Ectodermal cell (in vitro differentiated cells): ENCODE data around the gene ANKRD30A.
"Not testable (repeated sequence)": the region's sequence is repeated elsewhere in the genome, so short reads cannot be mapped to it uniquely, and the experiment has no call there.

Source experiments
- H3K27ac ChIP-seq: 2 replicates; pipeline ENCODE4 v1.7.0; 2013; ENCODE audit warnings: mild to moderate bottlenecking, low read depth, low read length; ENCODE audit not compliant: insufficient read depth, poor library complexity, severe bottlenecking
- H3K27me3 ChIP-seq: 2 replicates; pipeline ENCODE4 v1.7.0; 2013; ENCODE audit warnings: mild to moderate bottlenecking, low read length; ENCODE audit not compliant: insufficient read depth, control insufficient read depth, poor library complexity, severe bottlenecking
- H3K36me3 ChIP-seq: one replicate; pipeline ENCODE4 v1.7.0; 2013; ENCODE audit warnings: low read length; ENCODE audit not compliant: control insufficient read depth, insufficient read depth
- H3K4me1 ChIP-seq: one replicate; pipeline ENCODE4 v1.7.0; 2013; ENCODE audit warnings: low read length; ENCODE audit not compliant: control insufficient read depth, insufficient read depth
- H3K4me3 ChIP-seq: 2 replicates; pipeline ENCODE4 v1.7.0; 2013; ENCODE audit warnings: low read depth, low read length, control low read depth; ENCODE audit not compliant: insufficient read depth
- H3K9me3 ChIP-seq: 2 replicates; pipeline ENCODE4 v1.7.0; 2013; ENCODE audit warnings: mild to moderate bottlenecking, low read length, moderate library complexity; ENCODE audit not compliant: control insufficient read depth
- WGBS, 2 experiments: methylation state at CpG; one replicate each; pipeline ENCODE4 v1.1.7; 2013; ENCODE audit warnings: missing lambda C conversion rate in 2 of 2; 5-methylcytosine and 5-hydroxymethylcytosine counted together

Gene ANKRD30A

GRCh38 chr10:37314862-37315261 is 189.5 kb downstream of the ANKRD30A start:
- Histone ChIP-seq H3K27ac (no peak overlapping the region), H3K9me3 (peaks cover 5% of the 10 kb centered on the region), H3K4me1 (no peaks in the 10 kb centered on the region), H3K27me3 (no peaks in the 10 kb centered on the region), H3K36me3 (no peaks in the 10 kb centered on the region), H3K4me3 (no peak overlapping the region)
- WGBS, 2 experiments = 22% methylated on average over 1 of the region's 1 CpG; no CpG with 5 or more reads in 1 of the 2 experiments

DNA sequence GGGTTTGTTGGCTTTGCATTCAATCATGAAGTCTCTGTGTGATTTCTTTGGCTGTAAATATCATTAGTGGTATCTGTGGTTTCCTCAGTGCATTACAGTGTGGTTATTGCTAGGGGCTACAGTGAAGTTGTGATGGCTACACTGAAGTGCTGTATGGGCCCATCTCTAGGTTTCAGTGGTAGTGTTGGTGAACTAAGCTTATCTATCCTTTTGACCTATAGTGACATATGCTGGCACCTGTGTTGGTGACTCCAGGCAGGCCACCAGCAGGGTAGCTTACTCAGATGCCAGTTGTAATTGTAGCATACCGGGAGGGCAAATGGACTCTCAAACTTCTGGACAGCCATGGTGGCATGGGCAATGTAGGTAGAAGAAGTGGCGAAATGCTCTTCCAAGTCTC is 219.0 kb downstream of the ANKRD30A start:
- WGBS, 2 experiments = 85 to 89% methylated on average over 2 of the region's 2 CpGs
- Histone ChIP-seq H3K27ac (no peak overlapping the region), H3K27me3 (no peaks in the 10 kb centered on the region), H3K9me3 (peaks cover 7% of the 10 kb centered on the region), H3K36me3 (no peaks in the 10 kb centered on the region), H3K4me1 (no peaks in the 10 kb centered on the region), H3K4me3 (no peak overlapping the region)

DNA sequence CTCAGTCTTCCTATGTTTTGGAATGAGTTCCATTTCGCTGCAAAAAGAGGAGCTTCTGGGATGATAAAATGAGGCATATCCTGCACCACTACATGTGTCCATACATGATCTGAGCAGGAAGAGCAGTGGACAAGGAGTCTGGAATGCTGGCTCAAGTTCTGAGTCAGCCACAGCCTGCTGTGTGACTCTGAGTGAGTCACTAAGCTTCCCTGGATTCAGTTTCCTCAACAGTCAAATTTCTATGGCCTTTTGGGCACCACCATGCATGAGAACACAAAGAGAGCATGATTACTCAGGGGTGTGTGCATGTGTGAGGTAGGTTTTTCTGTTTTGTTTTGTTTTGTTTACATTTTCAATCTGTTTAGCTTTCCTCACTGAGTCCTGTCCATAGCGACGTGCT is 254.6 kb downstream of the ANKRD30A start:
- Histone ChIP-seq H3K27ac (no peak overlapping the region), H3K9me3 (no peaks in the 10 kb centered on the region), H3K4me1 (no peaks in the 10 kb centered on the region), H3K4me3 (no peak overlapping the region), H3K36me3 (no peaks in the 10 kb centered on the region), H3K27me3 (no peaks in the 10 kb centered on the region)
- 55 to 64% methylated on average over 3 of the region's 3 CpGs for WGBS, 2 experiments

DNA sequence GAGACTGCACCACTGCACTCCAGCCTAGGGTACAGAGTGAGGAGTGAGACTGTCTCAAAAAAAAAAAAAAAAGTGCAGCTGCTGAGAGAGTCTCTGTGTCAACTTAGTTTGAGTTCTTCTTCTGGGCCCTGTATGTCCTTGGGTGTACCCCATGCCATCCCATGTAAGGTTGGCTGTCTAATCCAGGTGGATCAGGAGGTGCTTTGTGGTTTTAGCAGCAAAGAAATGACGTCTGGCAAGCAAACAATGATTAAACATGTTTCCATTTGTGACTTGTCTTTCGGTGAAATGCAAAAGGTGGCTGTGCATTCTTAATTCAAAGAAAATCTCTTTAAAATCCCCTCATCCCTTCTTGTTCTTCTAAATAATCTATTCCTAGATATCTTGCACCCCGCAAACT is 255.9 kb downstream of the ANKRD30A start:
- H3K4me1 ChIP-seq = no peaks in the 10 kb centered on the region
- no peak overlapping the region for H3K27ac ChIP-seq
- no peaks in the 10 kb centered on the region for H3K27me3 ChIP-seq
- WGBS, 2 experiments = 63 to 70% methylated on average over 3 of the region's 3 CpGs
- no peaks in the 10 kb centered on the region for H3K36me3 ChIP-seq
- H3K9me3 ChIP-seq = no peaks in the 10 kb centered on the region
- no peak overlapping the region for H3K4me3 ChIP-seq

- H3K36me3 ChIP-seq = no peaks in the 10 kb centered on the region
- WGBS, 2 experiments = 83 to 89% methylated on average over 4 of the region's 4 CpGs
- no peaks in the 10 kb centered on the region for H3K4me1 ChIP-seq
- no peak overlapping the region for H3K4me3 ChIP-seq
- no peak overlapping the region for H3K27ac ChIP-seq
- H3K9me3 ChIP-seq = peaks cover 8% of the 10 kb centered on the region
- no peaks in the 10 kb centered on the region for H3K27me3 ChIP-seq
Observed at GRCh38 chr10:37384923-37385322, 259.5 kb downstream of the ANKRD30A start.

GRCh38 chr10:37390926-37391325 is 265.5 kb downstream of the ANKRD30A start:
- WGBS, 2 experiments = 62 to 73% methylated on average over 3 of the region's 3 CpGs
- Histone ChIP-seq H3K36me3 (no peaks in the 10 kb centered on the region), H3K9me3 (peaks cover 8% of the 10 kb centered on the region), H3K27ac (no peak overlapping the region), H3K4me1 (no peaks in the 10 kb centered on the region), H3K27me3 (no peaks in the 10 kb centered on the region), H3K4me3 (no peak overlapping the region)

DNA sequence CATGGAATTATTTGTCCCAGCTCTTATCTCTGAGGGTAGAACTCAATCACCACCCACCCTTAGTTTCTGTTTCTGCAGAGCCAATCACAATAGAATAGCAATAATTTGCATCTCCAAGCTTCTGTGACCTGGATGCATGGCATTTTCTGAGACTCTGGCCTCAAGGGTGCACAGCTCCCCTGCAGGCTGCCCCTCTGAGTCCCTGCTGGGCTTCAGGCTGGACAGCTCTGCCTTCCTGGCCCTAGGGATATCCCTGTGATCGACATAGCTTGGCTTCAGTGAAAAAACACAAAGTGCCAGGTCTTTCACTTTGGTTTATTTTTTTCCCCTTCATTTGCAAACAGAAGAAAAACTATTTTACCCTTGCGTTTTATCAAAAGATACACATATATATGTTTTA is 275.4 kb downstream of the ANKRD30A start:
- not testable (repeated sequence) for H3K4me3 ChIP-seq
- WGBS, 2 experiments = 39 to 41% methylated on average over 1 of the region's 2 CpGs

DNA sequence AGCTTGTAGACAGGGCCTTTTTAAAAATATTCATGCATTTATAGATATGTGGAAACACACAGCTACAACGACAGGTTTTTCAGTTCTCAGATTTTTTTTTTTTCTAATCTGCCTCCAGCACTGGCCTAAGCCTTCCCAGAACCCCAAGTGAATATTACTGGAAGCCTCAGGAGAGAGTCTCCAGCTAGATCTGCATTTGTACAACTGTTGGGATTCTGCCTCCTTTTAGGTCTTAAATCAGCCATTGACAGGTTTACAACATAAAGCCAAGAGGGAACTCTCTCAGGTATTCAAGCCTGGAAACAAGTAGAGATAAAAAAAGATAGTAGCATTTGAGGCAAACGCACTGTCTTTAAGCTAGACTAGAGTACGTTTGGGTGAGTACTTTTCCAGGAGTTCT is 275.8 kb downstream of the ANKRD30A start:
- Histone ChIP-seq H3K4me3 (no peak overlapping the region), H3K27me3 (no peaks in the 10 kb centered on the region), H3K9me3 (peaks cover 7% of the 10 kb centered on the region), H3K27ac (no peak overlapping the region), H3K4me1 (no peaks in the 10 kb centered on the region), H3K36me3 (no peaks in the 10 kb centered on the region)
- WGBS, 2 experiments = 62 to 67% methylated on average over 3 of the region's 3 CpGs

More for the DNA sequence above, 275.4 kb downstream of the ANKRD30A start:
- H3K4me1 ChIP-seq, H3K27ac ChIP-seq, H3K36me3 ChIP-seq, H3K9me3 ChIP-seq, H3K27me3 ChIP-seq: not testable (repeated sequence)

DNA sequence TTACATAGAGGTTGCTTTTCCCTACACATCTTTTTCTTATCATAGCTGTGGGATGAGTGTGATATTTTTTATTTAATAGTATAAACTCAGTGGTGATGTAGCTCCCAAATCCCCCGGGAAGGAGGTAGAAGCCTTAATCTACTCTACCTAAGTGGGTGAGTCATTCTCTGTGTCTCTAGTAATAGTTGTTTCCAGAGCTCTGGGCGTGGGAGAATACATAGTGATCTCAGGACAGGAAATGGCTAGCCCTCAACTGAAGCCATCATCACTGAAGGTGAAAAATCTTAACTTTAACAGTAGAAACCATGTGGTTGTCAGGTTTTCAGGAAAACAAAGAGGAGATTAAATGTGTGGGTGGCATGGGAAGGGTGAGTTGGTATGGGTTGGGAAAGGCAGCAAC is 278.4 kb downstream of the ANKRD30A start:
- no peaks in the 10 kb centered on the region for H3K4me1 ChIP-seq
- H3K9me3 ChIP-seq = peaks cover 7% of the 10 kb centered on the region
- no peaks in the 10 kb centered on the region for H3K36me3 ChIP-seq
- no peak overlapping the region for H3K4me3 ChIP-seq
- H3K27me3 ChIP-seq = no peaks in the 10 kb centered on the region
- no peak overlapping the region for H3K27ac ChIP-seq
- WGBS, 2 experiments = 57 to 64% methylated on average over 2 of the region's 2 CpGs
